Measurements from ENCODE around the gene TMEM260. TPM values are rescaled to one million over a fixed set of nuclear protein-coding genes. Genes with fewer than 3 reads are reported as not detected.
"Not testable (repeated sequence)": the region's sequence is repeated elsewhere in the genome, so short reads cannot be mapped to it uniquely, and the experiment has no call there.

TMEM260 gene
- total RNA-seq, 1 experiment from 2014 or later, result 14.4 TPM

- DNase-seq (ENCODE audit: extremely low read depth, low read depth), result no peak
Observed at GRCh38 chr14:56666294-56666693, 86.7 kb downstream of the TMEM260 start.

DNA sequence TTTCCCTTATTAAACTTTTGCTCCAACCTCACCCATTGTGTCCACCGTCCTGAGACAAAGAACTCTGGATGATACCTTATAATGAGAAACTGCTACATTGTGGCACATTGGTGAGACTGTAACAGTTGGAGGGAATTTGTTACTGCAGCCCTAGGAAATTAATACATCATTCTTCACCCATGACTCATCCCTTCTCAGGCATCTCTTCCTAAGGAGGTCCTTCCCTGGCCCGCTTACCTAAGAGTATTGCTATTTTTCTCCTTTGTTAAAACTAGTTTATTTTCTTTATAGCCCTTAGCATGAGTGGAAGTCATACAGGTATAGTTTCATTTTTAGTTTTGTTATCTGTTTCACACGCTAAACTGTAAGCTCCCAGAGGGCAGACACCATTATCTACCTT lies 87.1 kb downstream of the TMEM260 start:
- DNase-seq (ENCODE audit: extremely low read depth, low read depth), result no peak

DNA sequence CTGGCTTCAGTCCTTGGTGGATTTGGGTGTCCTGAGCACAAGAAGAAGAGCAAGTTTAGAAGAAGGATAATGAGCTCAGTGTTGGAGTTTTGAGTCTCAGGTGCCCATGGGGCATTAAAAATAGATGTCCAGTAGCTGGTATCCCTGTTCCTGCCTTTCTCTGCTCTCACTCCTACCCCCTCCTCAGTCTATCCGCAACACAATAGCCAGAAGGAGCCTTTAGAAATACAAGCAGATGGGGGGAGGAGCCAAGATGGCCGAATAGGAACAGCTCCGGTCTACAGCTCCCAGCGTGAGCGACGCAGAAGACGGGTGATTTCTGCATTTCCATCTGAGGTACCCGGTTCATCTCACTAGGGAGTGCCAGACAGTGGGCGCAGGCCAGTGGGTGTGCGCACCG lies 87.7 kb downstream of the TMEM260 start:
- not testable (repeated sequence) for DNase-seq (ENCODE audit: extremely low read depth, low read depth)

GRCh38 chr14:56676042-56676441 lies 96.4 kb downstream of the TMEM260 start:
- no peak for DNase-seq (ENCODE audit: extremely low read depth, low read depth)

DNA sequence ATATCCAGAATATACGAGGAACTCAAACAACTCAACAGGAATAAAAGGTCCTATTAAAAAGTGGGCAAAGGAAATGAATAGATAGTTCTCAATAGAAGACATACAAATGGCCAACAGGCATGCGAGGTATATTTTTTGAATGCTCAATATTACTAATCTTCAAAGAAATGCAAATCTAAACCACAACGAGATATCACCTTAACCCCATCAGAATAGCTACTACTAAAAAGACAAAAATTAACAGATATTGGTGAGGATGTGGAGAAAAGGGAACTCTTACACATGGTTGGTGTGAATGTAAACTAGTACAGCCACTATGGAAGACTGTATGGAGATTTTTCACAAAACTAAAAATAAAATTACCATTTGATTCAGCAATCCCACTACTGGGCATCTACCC lies 99.2 kb downstream of the TMEM260 start:
- no peak for DNase-seq (ENCODE audit: extremely low read depth, low read depth)

DNA sequence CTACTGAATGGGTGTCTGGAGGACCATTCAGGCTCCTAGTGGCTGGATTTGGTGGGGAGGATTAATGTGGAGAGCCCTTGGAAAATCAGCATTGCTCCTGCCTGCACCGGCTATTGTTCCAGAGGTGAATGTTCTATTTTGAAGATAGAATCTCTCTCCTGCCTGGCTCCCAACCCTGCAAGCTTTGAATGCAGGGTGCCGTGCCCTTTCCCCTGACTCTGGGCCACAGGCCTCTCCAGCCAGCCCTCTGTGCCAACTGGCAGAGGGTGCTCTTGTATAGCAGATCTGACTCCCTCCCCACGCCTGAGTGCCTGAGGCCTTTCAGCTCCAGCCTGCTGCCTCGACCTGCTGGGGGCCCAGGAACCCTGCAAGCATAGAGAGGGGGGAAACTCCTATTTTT lies 106.8 kb downstream of the TMEM260 start:
- no peak for DNase-seq (ENCODE audit: extremely low read depth, low read depth)

DNA sequence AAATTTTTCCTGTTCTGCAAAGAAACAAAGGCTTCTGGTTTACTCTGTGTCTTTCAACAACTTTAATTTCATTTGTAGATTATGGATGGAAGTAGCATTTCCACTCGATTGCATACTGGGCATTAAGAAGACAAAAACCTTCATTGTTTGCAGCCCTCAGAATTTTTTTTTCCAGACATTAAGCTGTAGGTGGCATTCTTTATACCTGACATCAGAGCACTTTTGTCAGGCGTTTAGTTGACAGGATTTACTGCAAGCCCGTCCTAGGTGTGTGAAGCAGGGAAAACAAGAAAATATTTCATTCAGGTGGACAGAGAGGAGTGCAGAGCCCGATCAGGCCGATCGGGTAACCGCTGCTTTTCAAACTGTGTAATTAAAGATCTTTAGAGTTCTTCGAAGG lies 107.5 kb downstream of the TMEM260 start:
- no peak for DNase-seq (ENCODE audit: extremely low read depth, low read depth)

DNA sequence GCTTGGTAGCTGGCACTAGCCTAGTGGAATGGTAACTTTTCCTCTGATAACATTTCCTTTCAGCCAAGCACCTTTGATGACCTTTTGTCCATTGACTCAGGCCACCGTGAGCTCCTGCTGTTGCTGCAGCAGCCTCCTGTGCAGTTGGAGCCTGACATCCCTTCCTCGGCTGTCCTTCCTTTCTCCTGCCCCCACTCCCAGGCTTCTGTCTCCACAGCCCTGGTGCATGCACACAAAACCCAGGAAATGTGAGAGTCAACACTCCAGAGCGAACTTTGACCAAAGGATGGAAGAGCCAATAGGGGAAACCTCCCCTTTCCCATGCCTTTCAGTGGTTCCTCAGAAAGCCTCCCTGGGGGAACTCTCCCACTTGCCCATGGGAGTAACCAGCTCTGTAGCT lies 115.0 kb downstream of the TMEM260 start:
- no peak for DNase-seq (ENCODE audit: extremely low read depth, low read depth)

- not testable (repeated sequence) for DNase-seq (ENCODE audit: extremely low read depth, low read depth)
Observed at GRCh38 chr14:56695216-56695615, 115.6 kb downstream of the TMEM260 start.

Other genes starting within 250 kb of the TMEM260 start
- gene OTX2, start 230.7 kb downstream of the TMEM260 start, total RNA-seq (2014; rRNA removed; shearing (Covaris generic)), result not detected in 2 replicates